ENCODE measurements around the gene ARID1A.

The ARID1A gene

DNA sequence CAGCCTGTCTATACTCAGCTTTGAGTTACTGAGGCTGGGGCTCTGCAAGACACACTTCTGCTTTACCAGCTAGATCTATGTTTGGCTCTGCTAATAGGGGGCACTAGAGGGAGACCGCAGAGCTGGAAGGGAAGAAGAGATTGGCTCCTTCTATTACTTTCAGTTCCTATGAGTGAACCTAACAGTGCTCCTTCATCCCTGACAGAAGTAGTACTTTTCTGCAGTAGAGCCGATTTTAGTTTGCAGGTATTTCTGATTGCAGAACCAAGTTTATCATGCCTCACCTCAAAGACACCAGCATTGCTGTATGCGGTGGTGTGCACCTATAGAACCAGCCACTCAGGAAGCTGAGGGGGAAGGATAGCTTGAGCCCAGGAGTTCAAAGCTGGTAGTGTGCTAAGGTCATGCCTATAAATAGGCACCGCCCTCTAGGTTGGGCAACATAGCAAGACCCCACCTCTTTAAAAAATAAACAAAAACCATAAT, 125.0 kb downstream of the ARID1A start:
- TF ChIP-seq CTCF (IDR thresholded peaks at IDR 0.05; ENCODE audit: low read length) (peak; percentile 67), EZH2 (IDR thresholded peaks at IDR 0.05; ENCODE audit: borderline replicate concordance, low read length) (no peak)
- Histone ChIP-seq H3K9me3 (ENCODE audit: low read length) (no peaks in the 10 kb centered on the region), H3K27me3 (ENCODE audit: insufficient read depth, low read length) (no peaks in the 10 kb centered on the region), H3F3A (ENCODE audit: insufficient read depth, low read length) (no peaks in the 10 kb centered on the region), H3K36me3 (ENCODE audit: insufficient read depth, low read length) (no peaks in the 10 kb centered on the region), H3K9ac (ENCODE audit: low read length) (no peak overlapping the region), H4K20me1 (ENCODE audit: insufficient read depth, low read length) (no peaks in the 10 kb centered on the region), H3K4me1 (ENCODE audit: insufficient read depth, low read length, severe bottlenecking) (peaks cover 7% of the 10 kb centered on the region), H3K27ac (ENCODE audit: low read depth, low read length, poor library complexity, severe bottlenecking) (peak overlapping the region; percentile 9), H2AFZ (ENCODE audit: low read length) (no peak overlapping the region), H3K9me2 (ENCODE audit: low read depth, low read length) (no peaks in the 10 kb centered on the region), H3K4me2 (ENCODE audit: low read length) (peak overlapping the region; percentile 33; the same call in 1 of the 2 replicates), H3K79me2 (ENCODE audit: insufficient read depth, low read length) (no peaks in the 10 kb centered on the region), H3K4me3 (ENCODE audit: low read depth, low read length, poor library complexity, severe bottlenecking) (peak overlapping the region; percentile 21)

GRCh38 chr1:26822737-26823395, 127.1 kb downstream of the ARID1A start:
- Histone ChIP-seq H3K9me2 (ENCODE audit: low read depth, low read length) (no peaks in the 10 kb centered on the region), H3K4me2 (ENCODE audit: low read length) (no peak overlapping the region), H3K9me3 (ENCODE audit: low read length) (no peaks in the 10 kb centered on the region), H4K20me1 (ENCODE audit: insufficient read depth, low read length) (no peaks in the 10 kb centered on the region), H3K4me3 (ENCODE audit: low read depth, low read length, poor library complexity, severe bottlenecking) (no peak overlapping the region), H3F3A (ENCODE audit: insufficient read depth, low read length) (no peaks in the 10 kb centered on the region), H3K36me3 (ENCODE audit: insufficient read depth, low read length) (no peaks in the 10 kb centered on the region), H3K27me3 (ENCODE audit: insufficient read depth, low read length) (no peaks in the 10 kb centered on the region), H3K27ac (ENCODE audit: low read depth, low read length, poor library complexity, severe bottlenecking) (no peak overlapping the region), H2AFZ (ENCODE audit: low read length) (no peak overlapping the region), H3K79me2 (ENCODE audit: insufficient read depth, low read length) (no peaks in the 10 kb centered on the region), H3K4me1 (ENCODE audit: insufficient read depth, low read length, severe bottlenecking) (peaks cover 20% of the 10 kb centered on the region), H3K9ac (ENCODE audit: low read length) (no peak overlapping the region)
- TF ChIP-seq EZH2 (IDR thresholded peaks at IDR 0.05; ENCODE audit: borderline replicate concordance, low read length) (no peak), CTCF (IDR thresholded peaks at IDR 0.05; ENCODE audit: low read length) (no peak)

DNA sequence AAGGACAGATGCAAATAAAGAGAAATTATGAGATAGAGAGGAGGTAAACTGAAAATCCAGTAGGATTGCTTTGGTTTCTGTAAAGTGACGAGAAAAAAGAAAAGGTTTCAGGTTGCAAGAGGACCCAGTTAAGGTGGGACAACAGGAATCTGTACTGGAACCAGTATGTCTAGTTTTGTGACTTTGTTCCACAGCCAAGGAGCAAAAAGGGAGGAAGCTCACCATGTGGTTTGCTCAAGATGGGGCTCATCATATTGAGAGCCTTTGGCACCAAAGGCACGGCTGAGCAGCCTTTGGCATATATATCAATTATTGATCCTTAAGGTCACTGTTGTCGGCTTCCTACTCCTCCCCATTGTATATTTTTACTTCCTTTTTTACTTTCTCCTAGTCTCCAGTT, 128.9 kb downstream of the ARID1A start:
- H3K9ac ChIP-seq (ENCODE audit: low read length), result no peak overlapping the region
- TF ChIP-seq EZH2 (IDR thresholded peaks at IDR 0.05; ENCODE audit: borderline replicate concordance, low read length) (no peak), CTCF (IDR thresholded peaks at IDR 0.05; ENCODE audit: low read length) (no peak)
- H3K79me2 ChIP-seq (ENCODE audit: insufficient read depth, low read length), result no peaks in the 10 kb centered on the region
- no peaks in the 10 kb centered on the region for H3K9me3 ChIP-seq (ENCODE audit: low read length)
- H3K27ac ChIP-seq (ENCODE audit: low read depth, low read length, poor library complexity, severe bottlenecking), result no peak overlapping the region
- no peaks in the 10 kb centered on the region for H3K36me3 ChIP-seq (ENCODE audit: insufficient read depth, low read length)
- H3F3A ChIP-seq (ENCODE audit: insufficient read depth, low read length), result no peaks in the 10 kb centered on the region
- H3K27me3 ChIP-seq (ENCODE audit: insufficient read depth, low read length), result no peaks in the 10 kb centered on the region
- no peak overlapping the region for H3K4me2 ChIP-seq (ENCODE audit: low read length)
- H3K9me2 ChIP-seq (ENCODE audit: low read depth, low read length), result no peaks in the 10 kb centered on the region
- H3K4me3 ChIP-seq (ENCODE audit: low read depth, low read length, poor library complexity, severe bottlenecking), result no peak overlapping the region
- H2AFZ ChIP-seq (ENCODE audit: low read length), result no peak overlapping the region
- H4K20me1 ChIP-seq (ENCODE audit: insufficient read depth, low read length), result no peaks in the 10 kb centered on the region
- peaks cover 35% of the 10 kb centered on the region for H3K4me1 ChIP-seq (ENCODE audit: insufficient read depth, low read length, severe bottlenecking)

Data from OCI-LY1 (cell line).